Renal cortex interstitium (tissue), 11 donors: ENCODE data around the gene NDRG2. TPM values are rescaled to one million over a fixed set of nuclear protein-coding genes. Genes with fewer than 3 reads are reported as not detected.
"Not testable (repeated sequence)": the region's sequence is repeated elsewhere in the genome, so short reads cannot be mapped to it uniquely, and the experiment has no call there.

Experiments
- DNase-seq, 11 donors: peaks; one replicate each; pipeline ENCODE4 v3.0.0-alpha.2; 2013; ENCODE audit warnings: low read depth in 9 of 11, low spot score in 4 of 11; ENCODE audit errors: extremely low read depth in 1 of 11
- polyA plus RNA-seq, 3 donors: library from polyadenylated mRNA; unstranded; fragments of 120-200 nt; gene quantifications; one replicate each; pipeline ENCODE4 v1.2.1, GENCODE V29; 2013; ENCODE audit not compliant: insufficient read length in 3 of 3

The NDRG2 gene
- polyA plus RNA-seq, 3 donors, result 140 to 183 (median 142) TPM

DNA sequence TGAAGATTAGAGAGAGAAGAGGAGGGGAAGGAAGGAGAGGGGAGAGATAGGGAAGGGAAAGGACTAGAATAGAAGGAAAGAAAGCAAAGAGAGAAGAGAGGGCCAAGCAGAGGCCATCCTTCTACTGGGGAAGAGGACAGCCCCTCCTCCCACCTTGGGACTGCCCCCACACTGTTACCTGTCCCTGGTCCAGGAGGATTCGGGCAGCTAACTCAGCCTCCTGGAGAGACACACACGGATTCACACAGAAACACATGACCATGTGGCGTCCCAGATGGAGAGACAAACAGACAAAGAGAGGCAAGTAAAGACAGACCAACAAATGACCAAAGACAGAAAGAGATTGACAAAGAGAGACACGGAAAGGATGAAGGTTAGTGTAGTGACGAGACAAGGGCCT, 2.2 kb downstream of the NDRG2 start:
- DNase-seq, result no peak

DNA sequence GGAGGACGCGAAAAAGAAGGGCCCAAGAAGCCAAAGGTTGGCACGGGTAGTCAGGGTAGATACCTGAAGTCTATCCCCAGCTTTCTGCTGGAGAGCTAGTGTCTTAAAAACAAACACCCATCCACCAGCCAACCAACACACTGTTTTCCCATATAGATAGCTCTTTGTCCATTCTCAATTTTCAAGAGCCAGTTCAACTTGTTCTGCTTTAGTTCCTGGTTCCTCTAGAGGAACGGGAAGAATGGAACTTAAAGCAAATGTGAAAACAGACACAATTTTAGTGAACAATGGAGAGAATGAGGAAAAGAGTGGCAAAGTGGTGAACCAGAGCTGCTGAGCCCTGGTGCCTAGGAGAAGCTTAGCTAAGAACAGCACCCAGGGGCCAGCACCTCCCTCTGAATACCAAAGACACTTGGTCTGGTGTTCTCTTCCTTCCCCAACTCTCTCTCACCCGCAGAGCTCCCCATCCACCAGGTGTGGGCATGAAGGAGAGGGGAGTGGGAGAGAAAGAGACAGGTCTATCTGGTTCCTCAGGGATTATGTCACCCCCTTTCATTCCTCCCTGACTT, 3.8 kb downstream of the NDRG2 start:
- DNase-seq, result no peak

DNA sequence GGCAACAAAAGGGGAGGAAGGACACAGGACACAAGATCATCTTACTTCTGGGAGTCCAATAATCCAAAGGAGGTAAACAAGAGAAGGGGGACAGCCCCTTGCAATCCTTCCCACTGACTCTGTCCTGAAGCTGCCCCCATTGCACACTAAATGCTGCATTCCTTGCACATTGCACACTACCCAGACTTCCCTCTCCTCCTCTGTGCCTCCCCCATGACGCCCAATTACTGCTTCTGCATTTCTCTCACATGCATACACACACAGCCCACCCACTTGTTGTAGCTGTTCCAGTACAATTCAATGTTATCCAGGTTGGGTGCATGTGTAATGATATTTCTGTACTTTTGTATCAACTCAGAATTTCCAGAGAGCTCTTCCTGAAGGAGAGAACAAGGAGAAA, 5.5 kb downstream of the NDRG2 start:
- no peak for DNase-seq

DNA sequence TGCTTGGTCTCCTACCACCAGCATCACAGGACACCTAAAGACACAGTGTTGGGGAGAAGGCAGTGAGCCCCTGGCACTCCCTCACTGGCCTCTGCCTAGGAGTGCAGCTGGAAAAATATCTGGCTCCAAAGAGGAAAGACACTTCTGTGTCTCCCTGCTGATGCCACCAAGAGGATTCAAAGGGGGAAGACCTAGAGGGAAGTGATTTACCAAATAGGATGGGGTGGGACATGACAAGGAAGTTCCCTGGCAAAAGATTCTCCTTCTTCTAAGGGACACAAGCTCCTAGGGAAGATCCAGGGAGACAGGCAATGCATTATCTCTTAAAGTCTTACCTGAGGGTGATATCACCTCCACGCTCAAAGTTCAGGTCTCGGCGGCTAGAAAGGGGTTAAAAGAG, 6.1 kb downstream of the NDRG2 start:
- DNase-seq, result no peak

GRCh38 chr14:21018286-21018685, 6.6 kb downstream of the NDRG2 start:
- no peak for DNase-seq

DNA sequence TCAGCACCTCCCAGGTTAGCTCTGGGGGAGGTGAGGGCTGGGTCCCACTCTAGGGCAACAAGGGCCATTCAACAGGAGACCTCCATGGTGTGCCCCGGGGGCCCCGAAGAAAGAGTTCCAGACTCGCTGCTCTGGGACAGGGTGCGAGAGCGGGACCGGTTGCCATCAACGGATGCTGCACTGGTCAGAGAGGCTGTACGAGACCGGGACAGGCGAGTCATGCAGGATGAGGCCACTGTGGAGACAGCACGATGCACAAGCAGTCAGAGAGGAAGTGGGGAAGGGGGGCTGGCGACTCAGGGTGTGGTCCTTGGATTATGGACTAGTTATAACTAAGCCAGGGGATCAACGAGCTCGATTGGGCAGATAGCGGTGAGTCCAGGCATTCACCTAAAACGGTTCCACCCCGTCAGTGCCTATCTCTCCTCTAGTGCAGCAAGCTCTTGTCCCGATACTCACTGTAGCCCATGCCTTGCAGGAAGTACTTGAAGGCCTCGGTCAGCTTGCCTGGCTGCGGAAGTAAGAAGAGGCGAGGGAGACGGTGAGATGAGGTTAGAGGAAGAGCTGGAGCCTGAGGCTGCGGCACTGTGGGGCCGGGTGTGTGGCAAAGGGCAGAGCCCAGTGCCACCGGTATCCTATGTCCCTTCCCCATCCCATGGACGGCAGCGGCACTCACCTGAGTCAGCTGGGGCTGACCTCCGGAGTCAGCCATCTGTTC, 7.2 kb downstream of the NDRG2 start:
- no peak for DNase-seq

DNA sequence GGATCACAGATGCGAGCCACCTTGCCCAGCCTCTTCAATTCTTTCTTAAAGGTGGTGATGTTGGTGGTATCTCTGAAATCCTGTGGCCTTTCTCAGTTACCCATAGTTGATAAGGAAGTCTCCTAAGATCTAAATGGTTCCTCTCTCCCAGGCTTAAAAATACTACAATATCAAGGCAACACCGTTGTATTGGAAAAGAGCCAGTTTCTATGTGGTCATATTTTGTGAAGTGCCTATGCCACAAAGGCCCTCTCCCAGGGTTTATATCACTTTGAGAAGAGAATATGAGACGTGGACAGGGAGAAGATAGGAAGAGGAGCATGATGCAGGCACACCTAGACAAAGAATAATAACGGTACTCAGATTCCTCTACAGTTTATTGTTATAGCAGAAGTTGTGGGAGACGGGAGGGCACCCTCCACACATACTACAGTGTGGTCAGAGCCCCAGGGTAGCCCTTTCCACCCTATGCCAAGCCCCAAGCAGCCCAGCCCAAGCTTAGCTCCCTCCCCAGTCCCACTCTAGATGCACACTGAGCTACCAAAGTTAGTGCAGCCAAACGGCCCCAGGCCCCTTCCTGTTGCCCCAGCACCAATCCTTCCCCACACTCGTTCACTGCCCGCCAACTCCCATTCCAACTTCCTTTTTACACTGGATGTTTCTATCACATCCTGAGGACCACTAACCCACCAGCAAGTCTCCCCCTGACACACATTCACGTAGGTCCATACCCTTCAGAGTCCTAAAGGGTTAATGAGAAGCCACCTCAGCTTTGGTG, 8.3 kb downstream of the NDRG2 start:
- DNase-seq, result no peak

DNA sequence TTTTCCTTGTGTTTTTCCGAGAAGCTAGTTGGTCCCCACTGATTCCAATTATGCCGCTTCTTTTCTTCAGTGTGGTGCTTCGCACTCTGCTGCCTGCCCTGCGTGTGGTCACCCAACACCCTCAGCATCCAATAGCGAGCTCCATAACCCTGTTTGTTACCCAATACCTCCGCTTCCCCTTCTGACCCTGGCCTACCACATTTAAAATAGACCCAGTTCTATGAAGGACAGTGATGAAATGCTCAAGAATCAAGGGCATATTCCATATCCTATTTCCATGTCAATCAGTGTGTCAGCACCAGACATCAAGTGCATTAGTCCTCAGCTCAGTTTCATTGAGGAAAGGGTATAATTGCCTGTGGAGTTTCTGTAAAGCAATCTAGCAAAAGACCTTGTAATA, 9.5 kb downstream of the NDRG2 start:
- no peak for DNase-seq

- peak in 10 of 11 donors; percentile 79 to 93 (median 87) for DNase-seq
Measured at GRCh38 chr14:21014761-21015190, 10.1 kb downstream of the NDRG2 start.

- no peak for DNase-seq
Measured at GRCh38 chr14:21011136-21011535, 13.7 kb downstream of the NDRG2 start.

- not testable (repeated sequence) for DNase-seq
Measured at GRCh38 chr14:21009721-21010120, 15.1 kb downstream of the NDRG2 start.

- no peak for DNase-seq
Measured at GRCh38 chr14:21003788-21004346, 21.0 kb downstream of the NDRG2 start.

DNA sequence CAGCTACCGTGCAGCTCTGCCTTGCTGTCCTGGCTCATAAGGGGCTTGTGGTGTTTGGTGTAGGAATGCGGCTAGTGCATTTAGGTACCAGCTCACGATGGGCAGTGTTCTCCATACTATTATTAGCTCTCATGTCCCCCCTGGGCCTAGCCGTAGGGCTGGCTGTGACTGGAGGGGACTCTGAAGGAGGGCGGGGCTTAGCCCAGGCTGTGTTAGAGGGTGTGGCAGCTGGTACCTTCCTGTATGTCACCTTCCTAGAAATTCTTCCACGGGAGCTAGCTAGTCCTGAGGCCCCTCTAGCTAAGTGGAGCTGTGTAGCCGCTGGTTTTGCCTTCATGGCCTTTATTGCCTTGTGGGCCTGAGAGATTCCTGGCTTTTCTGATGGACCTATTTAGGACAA, 23.6 kb downstream of the NDRG2 start:
- DNase-seq, result no peak

- no peak for DNase-seq
Measured at GRCh38 chr14:20999591-20999990, 25.3 kb downstream of the NDRG2 start.

DNA sequence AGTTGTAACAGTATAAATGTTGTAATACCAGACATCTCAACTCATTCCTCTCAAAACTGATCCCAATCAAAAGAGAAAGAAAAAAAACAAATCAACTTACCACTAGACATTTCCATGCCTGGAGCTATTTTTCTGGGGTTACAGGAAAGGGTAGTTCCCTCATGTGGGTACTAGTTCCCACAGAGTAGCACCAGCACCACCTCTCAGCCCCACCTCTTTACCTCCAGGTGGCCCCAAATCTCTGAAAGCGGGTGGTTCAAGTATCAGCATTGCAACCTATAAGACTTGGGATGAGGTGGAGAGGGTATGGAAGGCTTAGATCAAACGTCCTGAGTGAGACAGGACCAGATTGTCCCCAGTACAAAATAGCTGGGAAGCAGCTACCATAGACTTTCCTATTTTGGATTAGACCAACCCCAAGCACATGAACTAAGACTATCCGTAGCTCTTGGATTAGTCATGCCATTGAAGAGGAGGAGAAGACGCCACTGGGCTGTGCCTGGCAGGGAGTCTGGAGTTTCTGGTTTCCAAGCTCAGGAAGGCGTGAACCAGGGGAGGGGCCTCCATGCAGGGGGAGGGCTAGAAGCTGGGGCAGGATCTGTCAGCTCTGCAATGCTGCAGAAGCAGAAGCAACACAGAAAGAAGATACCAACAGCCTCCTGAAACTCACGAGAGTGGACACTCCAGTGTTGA, 26.0 kb downstream of the NDRG2 start, which contains the start of gene SLC39A2:
SLC39A2 (plus strand) TSS at position 620 of the 693 bp plus-strand sequence. CDS start 154 bp downstream, outside the sequence.
- DNase-seq, result no peak

GRCh38 chr14:20998139-20998538, 26.7 kb downstream of the NDRG2 start:
- peak in 1 of 11 donors; percentile 17 for DNase-seq

GRCh38 chr14:20997564-20997963, 27.3 kb downstream of the NDRG2 start:
- no peak for DNase-seq

GRCh38 chr14:20997115-20997514, 27.7 kb downstream of the NDRG2 start:
- DNase-seq, result no peak

DNA sequence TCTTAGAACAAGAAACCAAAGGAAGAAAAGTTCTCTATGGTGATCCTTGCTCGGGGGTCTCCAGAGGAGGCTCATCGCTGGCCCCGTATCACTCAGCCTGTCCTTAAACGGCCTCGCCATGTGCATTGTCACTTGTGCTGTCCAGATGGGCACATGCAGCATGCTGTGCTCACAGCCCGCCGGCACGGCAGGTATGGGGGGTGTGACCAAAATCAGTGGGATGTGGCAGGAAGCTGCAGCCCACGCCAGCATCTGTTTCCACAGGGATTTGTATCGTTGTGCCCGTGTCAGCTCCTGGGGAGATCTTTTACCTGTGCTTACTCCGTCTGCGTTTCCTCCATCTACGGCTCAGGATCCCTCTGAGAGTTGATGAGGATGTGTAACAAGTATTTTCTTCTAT, 28.3 kb downstream of the NDRG2 start:
- no peak for DNase-seq
